Neural progenitor cell (in vitro differentiated cells): ENCODE data around the gene NFIX.
"Not testable (repeated sequence)": the region's sequence is repeated elsewhere in the genome, so short reads cannot be mapped to it uniquely, and the experiment has no call there.

Experiments used
- EZH2 ChIP-seq: fragments of 200-600 bp; sonication (generic); IDR thresholded peaks from 2 replicates; pipeline ENCODE4 v1.6.1; 2017; ENCODE audit warnings: antibody characterized with exemption, mild to moderate bottlenecking, moderate library complexity
- EZH2phosphoT487 ChIP-seq: fragments of 200-600 bp; sonication (generic); IDR thresholded peaks from 2 replicates; pipeline ENCODE4 v1.6.1; 2017; ENCODE audit warnings: antibody characterized with exemption
- TF ChIP-seq, protein P1 (sequence below): fragments of 200-600 bp; sonication (generic); IDR thresholded peaks from 2 replicates; pipeline ENCODE4 v1.5.1; 2017; ENCODE audit warnings: antibody characterized with exemption, mild to moderate bottlenecking

DNA sequence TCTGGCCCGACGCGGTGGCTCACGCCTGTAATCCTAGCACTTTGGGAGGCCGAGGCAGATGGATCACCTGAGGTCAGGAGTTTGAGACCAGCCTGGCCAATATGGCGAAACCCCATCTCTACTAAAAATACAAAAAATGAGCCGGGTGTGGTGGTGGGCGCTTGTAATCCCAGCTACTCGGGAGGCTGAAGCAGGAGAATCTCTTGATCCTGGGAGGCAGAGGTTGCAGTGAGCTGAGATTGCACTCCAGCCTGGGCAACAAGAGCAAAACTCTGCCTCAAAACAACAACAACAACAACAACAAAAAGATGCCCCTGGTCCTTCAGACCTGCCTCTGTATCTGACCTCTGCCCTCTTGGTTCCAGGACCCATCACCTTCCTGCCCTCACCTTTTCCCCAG lies 39.7 kb upstream of the NFIX start:
- TF ChIP-seq, protein P1, sequence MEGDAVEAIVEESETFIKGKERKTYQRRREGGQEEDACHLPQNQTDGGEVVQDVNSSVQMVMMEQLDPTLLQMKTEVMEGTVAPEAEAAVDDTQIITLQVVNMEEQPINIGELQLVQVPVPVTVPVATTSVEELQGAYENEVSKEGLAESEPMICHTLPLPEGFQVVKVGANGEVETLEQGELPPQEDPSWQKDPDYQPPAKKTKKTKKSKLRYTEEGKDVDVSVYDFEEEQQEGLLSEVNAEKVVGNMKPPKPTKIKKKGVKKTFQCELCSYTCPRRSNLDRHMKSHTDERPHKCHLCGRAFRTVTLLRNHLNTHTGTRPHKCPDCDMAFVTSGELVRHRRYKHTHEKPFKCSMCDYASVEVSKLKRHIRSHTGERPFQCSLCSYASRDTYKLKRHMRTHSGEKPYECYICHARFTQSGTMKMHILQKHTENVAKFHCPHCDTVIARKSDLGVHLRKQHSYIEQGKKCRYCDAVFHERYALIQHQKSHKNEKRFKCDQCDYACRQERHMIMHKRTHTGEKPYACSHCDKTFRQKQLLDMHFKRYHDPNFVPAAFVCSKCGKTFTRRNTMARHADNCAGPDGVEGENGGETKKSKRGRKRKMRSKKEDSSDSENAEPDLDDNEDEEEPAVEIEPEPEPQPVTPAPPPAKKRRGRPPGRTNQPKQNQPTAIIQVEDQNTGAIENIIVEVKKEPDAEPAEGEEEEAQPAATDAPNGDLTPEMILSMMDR, result not testable (repeated sequence)
- not testable (repeated sequence) for TF ChIP-seq EZH2, EZH2phosphoT487
